SH-SY5Y (cell line): ENCODE data around the gene P4HTM.

Experiments used
- GATA2 ChIP-seq: IDR thresholded peaks from 2 replicates; pipeline ENCODE4 v1.6.1; 2011; ENCODE audit warnings: mild to moderate bottlenecking, low read depth, low read length
- GATA3 ChIP-seq: IDR thresholded peaks from 2 replicates; pipeline ENCODE4 v1.6.1; 2011; ENCODE audit warnings: low read depth, mild to moderate bottlenecking, low read length, moderate library complexity

GRCh38 chr3:49026536-49026935, 36.5 kb downstream of the P4HTM start:
- TF ChIP-seq GATA2 (no peak), GATA3 (no peak)
